Renal cortex interstitium (tissue), 11 donors: ENCODE measurements around the gene HOATZ. TPM values are rescaled to one million over a fixed set of nuclear protein-coding genes. Genes with fewer than 3 reads are reported as not detected.

Experiments used
- DNase-seq, 11 donors: peaks; one replicate each; pipeline ENCODE4 v3.0.0-alpha.2; 2013; ENCODE audit warnings: low read depth in 9 of 11, low spot score in 4 of 11; ENCODE audit errors: extremely low read depth in 1 of 11
- polyA plus RNA-seq, 3 donors: library from polyadenylated mRNA; unstranded; fragments of 120-200 nt; gene quantifications; one replicate each; pipeline ENCODE4 v1.2.1, GENCODE V29; 2013; ENCODE audit not compliant: insufficient read length in 3 of 3

HOATZ gene
- polyA plus RNA-seq, 3 donors, result 0.08 to 0.11 TPM; not detected in 1

DNA sequence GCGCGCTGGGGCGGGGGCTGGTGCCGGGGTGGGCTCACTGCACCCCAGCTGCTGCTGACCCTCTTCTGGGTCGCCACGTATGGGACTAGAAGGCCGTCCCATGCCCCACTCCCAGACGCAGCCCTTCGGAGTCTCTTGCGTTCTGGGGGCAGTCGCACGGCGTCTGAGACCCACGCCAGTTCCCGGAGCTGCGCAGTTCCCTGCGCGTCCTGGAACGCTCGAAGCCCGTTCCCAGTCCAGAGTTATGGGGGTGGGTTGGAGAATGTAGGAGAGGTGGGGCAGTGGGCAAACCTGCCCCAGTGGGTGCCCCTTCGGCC is 26.3 kb downstream of the HOATZ start:
- peak in 1 of 11 donors; percentile 23 for DNase-seq

DNA sequence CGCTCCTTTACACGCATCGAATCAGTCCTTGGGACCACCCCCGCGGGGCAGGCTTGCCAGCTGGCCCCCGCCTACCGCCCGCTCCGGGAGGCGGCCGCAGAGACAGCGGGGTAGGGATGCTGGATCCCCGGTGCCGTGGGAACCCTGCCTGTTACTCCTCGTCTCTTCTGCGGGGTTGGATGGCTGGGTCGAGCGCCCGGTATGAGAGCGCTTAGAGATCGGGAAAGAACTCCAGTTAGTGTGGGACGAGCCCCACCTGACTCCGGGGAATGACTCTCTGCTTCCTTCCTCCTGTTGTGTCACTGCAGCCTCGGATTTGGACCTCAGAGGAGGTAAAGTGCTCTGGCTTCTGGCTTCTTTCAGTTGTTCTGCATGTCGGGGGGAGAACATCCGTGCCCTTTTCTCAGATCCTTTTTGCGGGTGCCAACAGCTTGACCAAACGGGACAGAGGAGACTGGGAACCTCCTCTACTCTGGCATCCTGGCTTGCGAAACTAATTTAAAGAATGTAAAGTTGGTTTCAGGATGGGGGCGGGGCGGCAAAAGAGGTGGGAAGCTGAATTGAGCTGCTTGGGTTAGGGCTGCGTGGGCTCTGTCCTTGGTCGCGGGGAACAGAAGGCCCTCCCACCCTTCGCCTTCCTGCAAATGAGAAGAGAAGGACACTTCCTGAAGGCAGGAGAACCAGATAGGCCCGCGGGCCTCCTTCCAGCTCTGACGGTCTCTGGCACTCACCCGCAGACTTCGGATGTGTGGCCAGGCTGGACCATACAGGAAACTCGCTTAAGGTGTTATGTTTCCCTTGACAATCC is 26.9 kb downstream of the HOATZ start:
- peak in 5 of 11 donors; percentile 20 to 37 (median 29) for DNase-seq

DNA sequence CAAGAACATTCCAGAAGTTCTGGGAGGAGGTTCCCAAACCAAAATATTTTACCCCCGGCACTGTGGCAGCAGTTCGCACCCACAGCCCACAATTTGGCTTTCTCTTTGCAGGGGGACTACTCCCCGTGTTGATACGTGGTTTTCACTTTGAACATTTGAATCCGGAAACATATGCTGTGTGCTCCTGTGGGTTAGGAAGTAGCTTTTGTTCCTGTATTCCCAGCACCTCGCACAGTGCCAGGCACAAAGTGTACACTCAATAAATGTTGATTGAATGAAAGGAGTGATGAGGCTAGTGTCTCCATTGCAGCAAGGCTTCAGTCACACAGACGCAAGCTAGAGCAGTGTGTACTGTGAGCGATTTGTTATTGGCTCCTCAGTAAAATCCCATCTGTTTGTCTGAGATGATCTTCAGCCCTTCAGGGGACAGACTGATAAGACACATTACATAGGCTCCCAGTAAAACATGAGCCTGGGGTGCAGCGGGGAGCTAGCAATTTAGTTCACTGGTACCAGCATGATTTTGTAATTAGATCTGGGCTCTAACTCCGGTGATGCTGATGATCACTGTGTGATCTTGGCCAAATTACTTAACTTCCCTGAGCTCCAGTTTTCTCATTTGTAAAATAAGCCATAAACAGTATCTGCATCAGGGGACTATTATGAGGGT is 28.2 kb downstream of the HOATZ start:
- DNase-seq, result no peak

DNA sequence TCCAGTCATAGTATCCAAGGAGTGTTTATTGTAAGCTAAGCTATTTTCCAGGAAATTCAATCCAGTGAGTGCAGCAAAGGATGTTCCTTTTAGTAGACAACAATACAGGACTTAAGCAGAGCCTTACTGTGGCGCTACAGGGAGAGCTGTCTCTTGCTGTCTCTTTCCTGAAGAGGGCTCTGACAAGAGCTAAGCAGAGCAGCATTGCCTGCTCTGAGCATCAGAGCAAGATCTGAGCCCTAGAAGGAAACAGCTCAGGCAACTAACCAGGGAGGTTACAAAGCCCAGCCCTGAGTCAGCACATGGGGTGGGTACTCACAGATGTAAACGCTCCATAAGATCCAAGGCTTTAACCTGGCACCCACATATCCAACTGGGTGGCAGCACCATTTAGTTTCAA is 33.9 kb downstream of the HOATZ start:
- no peak for DNase-seq

DNA sequence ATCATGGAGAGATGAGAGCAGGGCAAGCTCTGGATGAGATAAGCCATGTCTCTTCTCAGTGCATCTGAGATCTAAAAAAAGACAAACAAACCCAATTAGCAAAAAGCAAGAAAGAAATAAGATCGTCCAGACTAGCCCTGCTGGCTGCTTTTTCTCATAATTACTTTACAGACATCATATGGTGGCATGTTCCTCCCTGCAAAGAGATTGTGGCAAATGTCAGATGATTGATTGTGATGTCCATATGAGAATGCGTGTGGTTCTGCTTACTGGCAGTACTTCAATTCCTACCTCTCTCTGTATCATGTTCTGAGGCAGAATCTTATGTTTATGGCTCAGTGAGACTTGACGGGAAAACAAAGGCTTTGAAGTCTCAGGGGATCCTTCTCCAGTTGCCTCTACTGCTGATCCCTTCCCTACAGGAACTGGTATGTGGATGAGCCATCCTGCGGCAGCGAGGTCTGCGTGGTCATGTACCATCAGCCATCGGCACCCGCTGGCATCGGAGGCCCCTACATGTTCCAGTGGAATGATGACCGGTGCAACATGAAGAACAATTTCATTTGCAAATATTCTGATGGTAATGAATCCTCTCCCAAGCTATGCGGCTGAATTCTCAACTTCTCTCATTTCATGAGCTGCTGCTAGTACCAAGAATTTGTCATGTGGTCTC is 34.8 kb downstream of the HOATZ start:
- DNase-seq, result no peak

DNA sequence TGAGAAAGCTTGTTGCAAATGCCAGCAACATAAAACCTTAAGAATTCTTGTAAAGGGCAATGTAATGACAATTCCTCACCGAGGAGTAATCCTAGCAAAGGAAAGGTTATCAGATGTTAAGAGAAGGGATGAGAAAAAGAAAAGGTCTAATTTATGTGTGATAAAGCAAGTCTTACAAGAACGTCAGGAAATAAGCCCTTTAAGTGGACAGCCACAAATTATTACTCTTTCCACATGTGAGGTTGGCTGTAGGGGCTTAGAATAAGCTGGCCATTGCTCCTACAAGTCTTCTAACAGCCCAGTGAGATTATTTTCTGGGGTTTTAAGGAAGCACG is 35.3 kb downstream of the HOATZ start:
- no peak for DNase-seq

DNA sequence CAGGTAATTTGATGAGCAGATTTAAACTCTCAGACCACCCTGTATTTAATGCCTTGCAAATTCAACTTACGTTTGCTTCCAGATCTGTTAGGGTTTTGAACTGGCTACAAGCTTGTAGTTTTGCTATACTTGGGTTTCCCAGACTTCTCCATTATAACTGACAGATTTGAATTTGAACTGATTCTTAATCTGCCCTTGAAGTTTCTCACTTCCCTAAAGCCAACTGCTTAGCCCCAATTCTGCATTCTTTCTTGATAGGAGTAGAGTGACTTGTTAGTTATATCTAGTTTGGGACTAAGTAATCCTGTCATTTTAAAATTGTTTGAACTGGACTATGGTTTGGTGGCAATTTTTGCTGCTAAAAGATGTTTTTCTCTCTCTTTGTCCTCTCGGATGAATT is 35.7 kb downstream of the HOATZ start:
- DNase-seq, result no peak

DNA sequence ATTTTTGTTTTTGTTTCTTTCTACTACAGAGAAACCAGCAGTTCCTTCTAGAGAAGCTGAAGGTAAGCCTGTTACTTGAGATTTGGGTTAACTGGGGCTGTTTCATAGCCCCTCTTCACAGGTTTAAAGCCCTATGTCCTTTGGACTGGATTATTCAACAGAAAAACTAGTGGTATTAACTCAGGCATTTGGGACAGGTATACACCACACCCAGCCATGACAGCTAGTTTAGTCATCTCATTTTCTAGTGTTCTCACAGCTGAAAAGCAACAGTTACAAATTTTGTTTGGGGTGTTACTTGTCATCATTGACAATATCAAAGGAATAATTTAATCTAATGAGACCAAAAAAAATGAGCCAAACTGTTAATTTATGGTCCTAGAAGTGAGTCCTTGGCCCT is 40.0 kb downstream of the HOATZ start:
- DNase-seq, result no peak

DNA sequence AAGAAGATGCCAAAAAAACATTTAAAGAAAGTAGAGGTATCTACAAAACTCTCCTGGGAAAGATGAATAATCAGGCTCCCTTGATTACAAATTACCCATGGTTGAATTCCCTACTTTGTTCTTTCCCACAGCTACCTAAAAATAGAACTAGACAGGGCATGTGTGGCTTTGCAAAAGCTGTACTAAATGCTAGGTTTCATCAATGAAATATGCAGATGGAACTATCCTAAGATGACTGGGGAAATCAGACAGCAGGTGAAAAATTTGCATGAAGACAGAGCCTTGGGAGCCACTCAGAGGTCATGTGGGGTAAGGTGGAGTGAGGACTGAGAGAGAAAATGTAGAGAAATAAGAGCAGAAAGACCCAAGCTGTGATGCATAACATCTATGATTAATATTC is 40.7 kb downstream of the HOATZ start:
- no peak for DNase-seq

DNA sequence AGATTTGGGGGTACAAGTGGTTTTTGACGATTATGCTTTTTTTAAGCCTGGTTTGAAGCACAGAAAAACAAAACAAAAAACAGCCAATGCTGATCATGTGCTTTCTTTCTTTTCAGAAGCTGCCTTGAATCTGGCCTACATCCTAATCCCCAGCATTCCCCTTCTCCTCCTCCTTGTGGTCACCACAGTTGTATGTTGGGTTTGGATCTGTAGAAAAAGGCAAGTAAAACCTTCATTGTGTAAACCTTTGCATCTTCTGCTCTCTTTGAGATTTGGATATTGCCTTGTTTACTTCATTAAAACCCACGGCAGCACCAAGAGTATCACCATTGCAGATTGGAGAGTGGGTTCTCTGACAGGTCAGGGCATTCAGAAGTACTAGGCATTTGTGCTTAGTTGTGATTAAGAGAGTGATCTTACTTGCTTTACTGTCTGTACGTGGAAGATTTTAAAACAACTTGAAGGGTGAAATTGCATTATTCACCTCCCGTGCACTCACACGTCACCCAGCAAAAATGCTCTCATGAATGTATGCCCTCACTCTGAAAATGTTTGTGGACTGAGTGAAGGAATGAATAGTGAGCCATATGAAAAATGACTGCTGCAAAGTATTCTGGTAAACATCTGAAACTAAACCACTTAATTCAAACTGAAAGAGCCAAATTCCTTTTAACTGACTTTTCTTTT is 43.0 kb downstream of the HOATZ start:
- no peak for DNase-seq

DNA sequence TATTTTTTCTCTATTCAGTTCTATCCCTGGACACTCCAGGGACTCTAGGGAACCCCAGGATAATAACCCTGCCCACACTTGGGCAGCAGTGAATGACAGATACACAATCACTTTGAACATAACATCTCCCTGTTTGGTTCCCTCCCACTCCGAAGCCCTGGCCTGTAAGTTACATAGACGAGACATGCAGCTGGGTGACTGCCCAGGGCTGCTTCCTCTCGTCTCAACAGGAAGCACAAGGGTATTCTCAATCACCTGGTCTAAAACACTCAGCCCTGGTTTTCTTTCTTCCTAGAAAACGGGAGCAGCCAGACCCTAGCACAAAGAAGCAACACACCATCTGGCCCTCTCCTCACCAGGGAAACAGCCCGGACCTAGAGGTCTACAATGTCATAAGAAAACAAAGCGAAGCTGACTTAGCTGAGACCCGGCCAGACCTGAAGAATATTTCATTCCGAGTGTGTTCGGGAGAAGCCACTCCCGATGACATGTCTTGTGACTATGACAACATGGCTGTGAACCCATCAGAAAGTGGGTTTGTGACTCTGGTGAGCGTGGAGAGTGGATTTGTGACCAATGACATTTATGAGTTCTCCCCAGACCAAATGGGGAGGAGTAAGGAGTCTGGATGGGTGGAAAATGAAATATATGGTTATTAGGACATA is 45.4 kb downstream of the HOATZ start:
- no peak for DNase-seq

DNA sequence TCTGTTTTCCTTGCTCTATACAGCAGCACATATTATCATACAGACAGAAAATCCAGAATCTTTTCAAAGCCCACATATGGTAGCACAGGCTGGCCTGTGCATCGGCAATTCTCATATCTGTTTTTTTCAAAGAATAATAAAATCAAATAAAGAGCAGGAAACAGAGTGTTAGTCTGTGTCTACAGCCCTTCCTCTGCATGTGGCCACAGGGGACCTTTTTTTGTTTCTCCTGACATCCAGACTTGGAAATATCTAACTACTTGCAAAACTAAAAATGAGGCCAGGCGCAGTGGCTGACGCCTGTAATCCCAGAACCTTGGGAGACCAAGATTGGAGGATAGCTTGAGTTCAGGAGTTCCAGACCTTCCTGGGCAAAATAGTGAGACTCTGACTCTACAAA is 46.2 kb downstream of the HOATZ start:
- DNase-seq, result no peak

DNA sequence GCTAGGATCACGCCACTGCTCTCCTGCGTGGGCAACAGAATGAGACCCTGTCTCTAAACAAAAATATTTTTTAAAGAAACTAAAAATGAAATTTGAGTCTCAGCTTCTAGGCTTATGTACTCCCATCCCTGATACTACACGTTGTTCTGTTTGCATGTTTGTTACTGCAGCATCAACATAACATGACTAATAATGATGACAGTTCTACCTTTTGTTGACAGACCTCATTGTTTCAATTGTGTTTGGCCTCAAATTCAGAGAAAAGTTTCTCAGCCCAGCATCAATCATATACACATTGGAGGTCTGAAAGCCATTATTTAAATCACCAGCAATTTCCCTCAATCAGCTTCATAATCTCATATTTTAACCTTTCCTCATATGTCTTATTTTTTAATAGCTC is 46.7 kb downstream of the HOATZ start:
- DNase-seq, result no peak

DNA sequence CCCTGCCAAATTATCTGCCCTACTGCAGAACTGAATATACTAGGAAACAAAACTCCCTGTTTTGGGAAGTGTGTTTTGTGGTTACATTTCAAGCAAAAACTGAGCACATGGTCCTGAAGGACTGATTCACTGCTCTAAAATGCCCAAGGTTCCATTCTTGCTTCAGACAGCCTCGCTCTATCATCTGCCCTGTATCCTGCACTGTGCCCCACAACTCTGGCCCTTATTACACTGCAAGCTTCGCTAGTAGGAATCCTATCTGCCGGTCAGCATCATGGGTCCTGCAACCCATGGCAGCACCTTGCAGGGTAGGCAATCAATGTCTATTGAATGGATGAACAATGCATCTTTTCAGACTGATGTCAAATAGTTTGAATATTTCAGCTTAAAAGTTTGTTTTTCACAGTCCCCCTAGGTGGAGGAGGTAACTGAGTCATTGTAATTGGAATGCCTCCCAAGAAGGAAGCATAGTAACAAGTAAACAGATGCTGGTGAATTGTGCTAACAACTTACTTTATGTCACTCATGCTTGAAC is 47.3 kb downstream of the HOATZ start:
- DNase-seq, result no peak

DNA sequence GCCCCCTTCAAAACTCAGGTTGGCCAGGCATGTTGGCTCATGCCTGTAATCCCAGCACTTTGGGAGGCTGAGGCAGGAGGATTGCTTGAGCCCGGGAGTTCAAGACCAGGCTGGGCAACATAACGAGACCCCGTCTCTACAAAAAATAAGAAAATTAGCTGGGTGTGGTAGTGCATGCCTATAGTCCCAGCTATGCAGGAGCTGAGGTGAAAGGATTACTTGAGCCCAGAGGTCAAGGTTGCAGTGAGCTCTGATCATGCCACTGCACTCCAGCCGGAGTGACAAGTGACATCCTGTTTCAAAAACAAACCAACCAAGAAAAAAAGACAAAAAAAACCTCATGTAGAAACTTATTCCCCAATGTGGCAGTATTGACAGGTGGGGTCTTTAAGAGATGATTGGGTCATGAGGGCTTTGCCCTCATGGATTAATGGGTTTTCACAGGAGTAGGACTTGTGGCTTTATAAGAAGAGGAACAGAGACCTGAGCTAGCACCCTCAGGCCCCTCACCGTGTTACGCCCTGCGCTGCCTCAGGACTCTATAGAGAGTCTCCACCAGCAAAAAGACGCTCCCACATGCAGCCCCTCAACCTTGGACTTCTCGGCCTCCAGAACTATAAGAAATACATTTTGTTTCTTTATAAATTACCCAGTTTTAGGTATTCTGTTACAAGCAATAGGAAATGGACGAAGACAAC is 48.3 kb downstream of the HOATZ start:
- no peak for DNase-seq

DNA sequence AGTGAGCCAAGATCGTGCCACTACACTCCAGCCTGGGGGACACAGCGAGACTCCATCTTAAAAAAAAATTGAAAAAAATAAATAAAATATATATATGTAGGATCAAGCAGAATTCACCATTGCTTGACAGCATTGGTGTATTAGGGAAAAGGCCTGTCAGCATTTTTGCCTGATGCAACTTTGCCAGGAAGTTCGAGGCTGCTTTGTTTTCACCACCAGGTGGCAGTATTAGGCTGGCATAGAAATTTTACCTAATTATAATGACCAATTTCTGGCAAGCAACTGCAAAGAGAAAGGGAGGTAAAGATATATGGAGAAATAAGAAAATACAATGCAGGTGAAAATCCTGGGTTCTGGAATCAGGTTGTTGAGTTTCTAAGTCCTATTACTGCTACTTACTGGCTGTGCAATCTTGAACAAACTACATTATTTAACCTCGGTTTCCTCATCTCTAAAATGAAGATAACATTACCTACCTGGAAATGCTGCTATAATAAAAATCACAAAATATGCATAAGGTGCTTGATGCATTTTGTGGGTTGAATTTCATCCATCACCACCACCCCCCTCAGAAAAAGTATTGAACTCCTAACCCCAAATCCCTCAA is 50.6 kb downstream of the HOATZ start:
- peak in 6 of 11 donors; percentile 47 to 72 (median 54) for DNase-seq

DNA sequence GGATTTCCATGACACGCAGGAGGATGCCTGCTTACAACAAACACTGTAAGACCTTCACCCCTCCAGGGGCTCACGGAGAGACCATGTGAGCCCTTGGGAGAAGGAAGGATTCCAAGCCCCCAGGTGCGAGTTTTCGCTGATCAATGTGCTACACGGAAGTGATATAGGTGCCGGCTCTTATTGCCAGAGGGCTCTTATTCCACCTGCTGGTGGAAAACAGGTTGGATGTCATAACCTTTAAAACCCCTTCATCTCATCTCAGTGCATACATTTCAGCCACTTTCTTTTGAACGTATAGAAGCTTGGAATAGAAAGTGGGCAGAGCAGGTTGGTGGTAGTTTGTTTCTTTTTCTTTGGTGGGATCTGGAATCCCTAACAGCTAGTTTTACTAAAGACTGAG is 51.7 kb downstream of the HOATZ start:
- no peak for DNase-seq

DNA sequence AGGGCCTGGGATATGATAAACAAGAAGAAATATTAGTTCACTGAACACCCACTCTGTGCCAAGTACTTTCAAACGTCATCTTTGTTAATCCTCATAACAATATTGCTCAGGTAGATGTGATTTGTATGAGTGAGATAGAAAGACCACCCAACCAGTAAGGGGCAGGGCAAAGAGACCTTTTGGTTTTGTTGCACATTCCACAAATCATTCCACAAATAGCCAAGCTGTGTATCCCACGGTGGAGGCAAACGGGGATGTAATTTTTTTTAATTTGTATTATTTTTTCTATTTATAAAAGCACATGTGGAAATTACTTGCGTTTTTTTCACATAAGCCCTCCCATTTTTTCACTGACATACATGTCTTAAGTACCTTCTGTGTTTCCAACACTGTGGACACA is 54.9 kb downstream of the HOATZ start:
- DNase-seq, result no peak
